Endothelial cell of umbilical vein (primary cell): Measurements from ENCODE around the gene HSPBAP1. TPM values are rescaled to one million over a fixed set of nuclear protein-coding genes. Genes with fewer than 3 reads are reported as not detected.

Source experiments
- BruUV-seq: library from RNA; stranded (reverse); fragments of 400-500 nt; replicated peaks from 2 replicates; lab custom pipeline; 2021; lab: Mats Ljungman, UMichigan
- CTCF ChIA-PET: fragments of 300-600, 350-600 bp; sonication (Branson Sonifier 250); formaldehyde crosslinking; loops from one replicate; lab custom pipeline; 2021; ENCODE audit warnings: antibody characterized with exemption, inconsistent platforms; lab: Charles Lee
- POLR2A ChIA-PET: fragments of 300-600, 350-600 bp; sonication (Branson Sonifier 250); formaldehyde crosslinking; loops from one replicate; lab custom pipeline; 2021; ENCODE audit warnings: antibody characterized with exemption, inconsistent platforms; lab: Charles Lee
- DNase-seq: peaks from one replicate; pipeline ENCODE4 v3.0.0-alpha.2; 2011; ENCODE audit warnings: low read depth, low spot score
- FAIRE-seq: peaks from 2 replicates; lab custom pipeline; 2011; peaks lifted over from hg19 to GRCh38; lab: Jason Lieb, UNC
- H2AFZ ChIP-seq: 2 replicates; pipeline ENCODE4 v1.6.0; 2012; ENCODE audit warnings: low read depth, low read length, control low read depth, inconsistent platforms
- H3K27ac ChIP-seq: 2 replicates; pipeline ENCODE4 v1.5.1; 2011; ENCODE audit warnings: low read depth, mild to moderate bottlenecking, control low read depth, low read length, moderate library complexity; ENCODE audit not compliant: insufficient read depth
- H3K27me3 ChIP-seq, 2 experiments: 2 replicates each; pipeline versions ENCODE4 v1.6.0 to v1.6.1; 2011; ENCODE audit warnings: low read length in 2 of 2, mixed read lengths in 1 of 2; ENCODE audit not compliant: control insufficient read depth in 2 of 2, insufficient read depth in 2 of 2
- H3K36me3 ChIP-seq, 2 experiments: 2 replicates in 1 of 2; 3 replicates in 1 of 2; pipeline ENCODE4 v1.5.1; 2011; ENCODE audit warnings: low read length in 2 of 2, mild to moderate bottlenecking in 1 of 2, moderate library complexity in 1 of 2; ENCODE audit not compliant: control insufficient read depth in 2 of 2, insufficient read depth in 2 of 2; ENCODE audit errors: extremely low read depth in 1 of 2
- H3K4me1 ChIP-seq: 3 replicates; pipeline ENCODE4 v1.5.1; 2011; ENCODE audit warnings: mild to moderate bottlenecking, low read length; ENCODE audit not compliant: control insufficient read depth, insufficient read depth; ENCODE audit errors: extremely low read depth
- H3K4me2 ChIP-seq: 2 replicates; pipeline ENCODE4 v1.6.1; 2011; ENCODE audit warnings: low read length, control low read depth, mixed read lengths; ENCODE audit not compliant: insufficient read depth
- H3K4me3 ChIP-seq, 3 experiments: fragments of 200-600 bp in 1 of 3; sonication (generic), shearing (Covaris generic) in 1 of 3; replicated peaks in 1 of 3; 2 replicates each; pipeline ENCODE4 v1.5.1; 2011 to 2016; ENCODE audit warnings: control low read depth in 3 of 3, low read length in 3 of 3, mild to moderate bottlenecking in 2 of 3, inconsistent platforms in 1 of 3, low read depth in 1 of 3, moderate library complexity in 1 of 3; ENCODE audit not compliant: insufficient read depth in 1 of 3
- H3K79me2 ChIP-seq: 2 replicates; pipeline ENCODE4 v1.6.0; 2012; ENCODE audit warnings: low read length, inconsistent platforms; ENCODE audit not compliant: control insufficient read depth, insufficient read depth
- H3K9ac ChIP-seq: replicated peaks from 2 replicates; pipeline ENCODE3; 2011; ENCODE audit warnings: low read length, control low read depth; ENCODE audit not compliant: insufficient read depth; ENCODE audit errors: extremely low read depth
- H3K9me1 ChIP-seq: replicated peaks from 3 replicates; pipeline ENCODE4 v1.6.0; 2011; ENCODE audit warnings: mild to moderate bottlenecking, low read length; ENCODE audit not compliant: control insufficient read depth, insufficient read depth; ENCODE audit errors: extremely low read depth
- H3K9me3 ChIP-seq: replicated peaks from 2 replicates; pipeline ENCODE4 v1.5.1; 2012; ENCODE audit warnings: low read length, inconsistent platforms; ENCODE audit not compliant: control insufficient read depth, insufficient read depth
- H4K20me1 ChIP-seq: replicated peaks from 2 replicates; pipeline ENCODE3; 2011; ENCODE audit warnings: mild to moderate bottlenecking, low read length; ENCODE audit not compliant: control insufficient read depth, insufficient read depth; ENCODE audit errors: extremely low read depth
- CTCF ChIP-seq, 2 donors: IDR thresholded peaks; 1 replicate in 1 of 2; 2 replicates in 1 of 2; pipeline ENCODE4 v1.5.1; 2011; ENCODE audit warnings: low read length in 2 of 2, mild to moderate bottlenecking in 2 of 2, moderate library complexity in 2 of 2, control low read depth in 1 of 2, inconsistent platforms in 1 of 2, low read depth in 1 of 2; ENCODE audit not compliant: insufficient read depth in 1 of 2; ENCODE audit errors: extremely low read depth in 1 of 2
- EZH2 ChIP-seq: IDR thresholded peaks from 2 replicates; pipeline ENCODE4 v1.6.1; 2012; ENCODE audit warnings: borderline replicate concordance, low read depth, mild to moderate bottlenecking, moderate library complexity, low read length, inconsistent platforms; ENCODE audit not compliant: severe bottlenecking
- FOS ChIP-seq: IDR thresholded peaks from 2 replicates; pipeline ENCODE4 v1.6.1; 2011; ENCODE audit warnings: mild to moderate bottlenecking, low read length, moderate library complexity, borderline replicate concordance; ENCODE audit not compliant: insufficient read depth
- GATA2 ChIP-seq: IDR thresholded peaks from 2 replicates; pipeline ENCODE4 v1.7.0; 2011; ENCODE audit warnings: low read depth, mild to moderate bottlenecking, moderate library complexity, mixed read lengths, low read length; ENCODE audit not compliant: insufficient read length, insufficient read depth
- JUN ChIP-seq: IDR thresholded peaks from 2 replicates; pipeline ENCODE4 v1.6.1; 2011; ENCODE audit warnings: borderline replicate concordance, low read depth; ENCODE audit not compliant: insufficient read length, insufficient read depth
- MYC ChIP-seq: IDR thresholded peaks from one replicate; pipeline ENCODE4 v1.6.1; 2011; ENCODE audit warnings: mild to moderate bottlenecking, low read depth, low read length
- POLR2A ChIP-seq: IDR thresholded peaks from 2 replicates; pipeline ENCODE4 v1.6.1; 2012; ENCODE audit warnings: low read depth, mild to moderate bottlenecking, control low read depth, low read length
- POLR2AphosphoS5 ChIP-seq: IDR thresholded peaks from 2 replicates; pipeline ENCODE4 v1.6.1; 2012; ENCODE audit warnings: low read depth, mild to moderate bottlenecking, control low read depth, low read length, moderate library complexity; ENCODE audit not compliant: insufficient read depth
- dilution Hi-C: fragments of 300-500 bp; cut with MboI; formaldehyde crosslinking; loops from one replicate; pipeline ENCODE4 v1.15.0; 2019; ENCODE audit warnings: low sequenced_read_pairs; ENCODE audit not compliant: extremely low pct_ligation_motif_present
- intact Hi-C: fragments of 100-400 bp; cut with micrococcal nuclease; formaldehyde crosslinking; loops from one replicate; pipeline ENCODE4 v1.10.0; 2022
- polyA plus RNA-seq, 4 experiments: library from polyadenylated mRNA; depleted of rRNA in 3 of 4; stranded (reverse) in 3 of 4; unstranded in 1 of 4; fragments of >200 nt; gene quantifications; 2 replicates each; pipeline versions ENCODE4 v1.2.1 to v1.2.3, GENCODE V29; 2011 to 2012; ENCODE audit warnings: missing spikeins in 1 of 4
- total RNA-seq: library from RNA; stranded (reverse); gene quantifications from 2 replicates; pipeline ENCODE4 v1.2.3, GENCODE V29; 2021
- TF ChIP-seq, protein P1 (sequence below): IDR thresholded peaks from 2 replicates; pipeline ENCODE4 v1.6.1; 2011; ENCODE audit not compliant: insufficient read depth, insufficient read length

The HSPBAP1 gene
- total and polyA plus RNA-seq, 2 donors (not counting 3 experiments of a cell fraction or from before 2014, with no cell fraction given), result 5.3 to 10.6 TPM

- no peak overlapping the region for H3K4me3 ChIP-seq
- H3K27me3 ChIP-seq, result no peaks in the 10 kb centered on the region
- POLR2A ChIA-PET, result no interaction called here
- H3K9ac ChIP-seq, result no peak overlapping the region
- H3K27ac ChIP-seq, result no peak overlapping the region
- FAIRE-seq (no peak), DNase-seq (no peak)
- no peak for TF ChIP-seq CTCF (IDR thresholded peaks at IDR 0.05; ENCODE audit: extremely low read depth in 1 of 2, insufficient read depth in 1 of 2, low read depth in 1 of 2, low read length in 2 of 2)
- TF ChIP-seq, protein P1, sequence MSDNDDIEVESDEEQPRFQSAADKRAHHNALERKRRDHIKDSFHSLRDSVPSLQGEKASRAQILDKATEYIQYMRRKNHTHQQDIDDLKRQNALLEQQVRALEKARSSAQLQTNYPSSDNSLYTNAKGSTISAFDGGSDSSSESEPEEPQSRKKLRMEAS, result no peak
- no peak for TF ChIP-seq FOS
- TF ChIP-seq MYC, result no peak
- TF ChIP-seq EZH2, result no peak
- no peak for TF ChIP-seq JUN
- TF ChIP-seq POLR2AphosphoS5, result no peak
- no peak for TF ChIP-seq POLR2A
- TF ChIP-seq GATA2, result no peak
- no peaks in the 10 kb centered on the region for H3K9me1 ChIP-seq
- intact Hi-C loops (no loop called here), dilution Hi-C loops (no loop called here)
- no peaks in the 10 kb centered on the region for H3K9me3 ChIP-seq
- no peaks in the 10 kb centered on the region for H3K4me1 ChIP-seq
- no peaks in the 10 kb centered on the region for H4K20me1 ChIP-seq
- no peaks in the 10 kb centered on the region for H3K79me2 ChIP-seq
- CTCF ChIA-PET, result interaction anchor here (1.0 kb wide), 1 partner anchor 14 kb away, joined by 4 read pairs; no protein-coding TSS in a partner anchor
- H3K36me3 ChIP-seq, result peaks cover 0 to 2% of the 10 kb centered on the region in 2 experiments
- no peak overlapping the region for H3K4me2 ChIP-seq
- BruUV-seq, result no TSS peak
- no peak overlapping the region for H2AFZ ChIP-seq
Measured at GRCh38 chr3:122727766-122728165, 65.9 kb downstream of the HSPBAP1 start.
